AG04449 (cell line): Measurements from ENCODE around the gene BRMS1.

Experiments used
- CTCF ChIA-PET: fragments of 350-600 bp; formaldehyde crosslinking; extraction: SDS; loops from one replicate; lab custom pipeline; 2021; ENCODE audit warnings: antibody characterized with exemption; lab: Yijun Ruan, JAX
- POLR2A ChIA-PET: fragments of 400-600, 350-600 bp; formaldehyde crosslinking; extraction: SDS; loops from one replicate; lab custom pipeline; 2020; ENCODE audit warnings: antibody characterized with exemption, inconsistent platforms; lab: Yijun Ruan, JAX
- DNase-seq: peaks from one replicate; pipeline ENCODE4 v3.0.0-alpha.2; 2010; ENCODE audit warnings: low read depth, low spot score
- H3K4me3 ChIP-seq: 2 replicates; pipeline ENCODE4 v1.5.1; 2011; ENCODE audit warnings: low read depth, mild to moderate bottlenecking, control low read depth, low read length
- CTCF ChIP-seq: IDR thresholded peaks from one replicate; pipeline ENCODE4 v1.5.1; 2011; ENCODE audit warnings: mild to moderate bottlenecking, moderate library complexity, low read length, control low read depth, inconsistent platforms; ENCODE audit not compliant: insufficient read depth; ENCODE audit errors: missing control alignments

BRMS1 gene

GRCh38 chr11:66333220-66333877 lies 11.6 kb downstream of the BRMS1 start:
- TF ChIP-seq CTCF, result no peak
- no peak for DNase-seq
- ChIA-PET CTCF (interaction anchor here (0.7 to 8.8 kb wide), 6 partner anchors 16 to 112 kb away, joined by 3 to 231 read pairs (median 9); partner anchors contain the start of gene CD248), POLR2A (interaction anchor here (3.7 kb wide), 1 partner anchor 21 kb away, joined by 106 read pairs; no protein-coding TSS in a partner anchor)
- no peak overlapping the region for H3K4me3 ChIP-seq

- no peak for DNase-seq
- ChIA-PET CTCF (interaction anchor here (1.1 to 8.8 kb wide), 3 partner anchors 15 to 50 kb away, joined by 6 to 231 read pairs (median 12); partner anchors contain the start of gene CD248), POLR2A (interaction anchor here (1.4 kb wide), 1 partner anchor 20 kb away, joined by 5 read pairs; no protein-coding TSS in a partner anchor)
- TF ChIP-seq CTCF, result no peak
- H3K4me3 ChIP-seq, result no peak overlapping the region
Measured at GRCh38 chr11:66332371-66333219, 12.3 kb downstream of the BRMS1 start.

GRCh38 chr11:66331542-66332370 lies 13.1 kb downstream of the BRMS1 start:
- no peak for DNase-seq
- ChIA-PET POLR2A (interaction anchor here (1.4 kb wide), 1 partner anchor 19 kb away, joined by 5 read pairs; no protein-coding TSS in a partner anchor), CTCF (interaction anchor here (1.1 to 8.8 kb wide), 3 partner anchors 14 to 49 kb away, joined by 6 to 231 read pairs (median 12); partner anchors contain the start of gene CD248)
- no peak overlapping the region for H3K4me3 ChIP-seq
- TF ChIP-seq CTCF, result no peak

- TF ChIP-seq CTCF, result no peak
- DNase-seq, result no peak
- CTCF ChIA-PET, result interaction anchor here (2.7 to 8.8 kb wide), 2 partner anchors 13 to 19 kb away, joined by 12 to 231 read pairs; partner anchors contain the start of gene CD248
- no peak overlapping the region for H3K4me3 ChIP-seq
- POLR2A ChIA-PET, result no interaction called here
Measured at GRCh38 chr11:66330931-66331330, 14.0 kb downstream of the BRMS1 start.

GRCh38 chr11:66329165-66329673 lies 15.7 kb downstream of the BRMS1 start:
- POLR2A ChIA-PET, result interaction anchor here (0.8 to 1.6 kb wide), 3 partner anchors 12 to 18 kb away, joined by 3 to 8 read pairs (median 3); partner anchors contain the start of gene CD248
- no peak for DNase-seq
- no peak overlapping the region for H3K4me3 ChIP-seq
- CTCF ChIA-PET, result interaction anchor here (0.9 to 8.8 kb wide), 7 partner anchors 12 to 44 kb away, joined by 3 to 231 read pairs (median 5); partner anchors contain the start of genes B4GAT1, CD248 and YIF1A
- no peak for TF ChIP-seq CTCF
